ENCODE measurements around the gene METTL1.

The METTL1 gene

DNA sequence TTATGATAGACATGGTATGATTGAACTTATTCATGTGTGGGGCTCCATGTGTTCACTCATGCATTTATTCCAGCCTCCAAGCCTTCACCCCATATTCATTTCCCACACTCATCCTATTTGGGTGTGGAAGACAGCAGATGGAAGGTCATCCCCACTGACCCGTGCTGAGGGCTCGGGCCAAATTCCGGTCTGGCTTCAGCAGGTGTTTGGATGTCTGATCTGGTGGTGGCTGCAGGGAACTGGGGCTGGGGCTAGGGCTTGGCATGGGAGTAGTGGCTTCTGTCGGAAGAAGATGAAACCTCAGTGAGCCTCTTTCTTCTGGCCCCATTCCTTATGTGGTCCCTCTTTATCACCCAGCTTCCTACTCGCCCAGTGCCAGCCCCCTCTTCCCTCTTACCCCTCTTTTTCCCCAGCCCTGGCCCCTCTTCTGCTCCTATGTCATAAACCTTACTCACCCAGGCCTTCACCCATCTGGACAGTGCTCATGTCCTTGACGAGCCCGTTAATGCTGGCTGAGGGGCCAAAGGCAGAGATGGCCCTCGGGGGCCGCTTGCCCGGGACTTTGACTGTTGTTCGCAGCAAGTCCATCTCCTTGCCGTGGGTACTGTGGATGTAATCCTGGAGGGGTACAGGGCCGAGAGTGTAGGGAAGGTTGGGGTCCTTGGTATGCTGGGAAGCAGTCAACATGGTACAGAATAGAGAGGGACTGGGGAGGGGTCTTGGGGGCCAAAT lies 41.4 kb downstream of the METTL1 start:
- H3K4me3 ChIP-seq (ENCODE audit: low read depth in 1 of 2, low read length in 2 of 2) = no peak overlapping the region
- H3K27me3 ChIP-seq (ENCODE audit: insufficient read depth, low read length, poor library complexity) = no peaks in the 10 kb centered on the region
- no peaks in the 10 kb centered on the region for H3K79me2 ChIP-seq (ENCODE audit: insufficient read depth, low read length)
- no peak overlapping the region for H3K4me2 ChIP-seq (ENCODE audit: insufficient read depth, low read length)
- no peaks in the 10 kb centered on the region for H3K9me3 ChIP-seq (ENCODE audit: insufficient read depth, low read length, severe bottlenecking)
- TF ChIP-seq EZH2 (IDR thresholded peaks at IDR 0.05; ENCODE audit: borderline replicate concordance, low read depth, low read length, severe bottlenecking) = no peak
- TF ChIP-seq, protein P1, sequence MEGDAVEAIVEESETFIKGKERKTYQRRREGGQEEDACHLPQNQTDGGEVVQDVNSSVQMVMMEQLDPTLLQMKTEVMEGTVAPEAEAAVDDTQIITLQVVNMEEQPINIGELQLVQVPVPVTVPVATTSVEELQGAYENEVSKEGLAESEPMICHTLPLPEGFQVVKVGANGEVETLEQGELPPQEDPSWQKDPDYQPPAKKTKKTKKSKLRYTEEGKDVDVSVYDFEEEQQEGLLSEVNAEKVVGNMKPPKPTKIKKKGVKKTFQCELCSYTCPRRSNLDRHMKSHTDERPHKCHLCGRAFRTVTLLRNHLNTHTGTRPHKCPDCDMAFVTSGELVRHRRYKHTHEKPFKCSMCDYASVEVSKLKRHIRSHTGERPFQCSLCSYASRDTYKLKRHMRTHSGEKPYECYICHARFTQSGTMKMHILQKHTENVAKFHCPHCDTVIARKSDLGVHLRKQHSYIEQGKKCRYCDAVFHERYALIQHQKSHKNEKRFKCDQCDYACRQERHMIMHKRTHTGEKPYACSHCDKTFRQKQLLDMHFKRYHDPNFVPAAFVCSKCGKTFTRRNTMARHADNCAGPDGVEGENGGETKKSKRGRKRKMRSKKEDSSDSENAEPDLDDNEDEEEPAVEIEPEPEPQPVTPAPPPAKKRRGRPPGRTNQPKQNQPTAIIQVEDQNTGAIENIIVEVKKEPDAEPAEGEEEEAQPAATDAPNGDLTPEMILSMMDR (IDR thresholded peaks at IDR 0.05; ENCODE audit: borderline replicate concordance, extremely low read depth, low read length, poor library complexity, severe bottlenecking) = no peak
- no peaks in the 10 kb centered on the region; the same call in 1 of the 2 replicates for H4K20me1 ChIP-seq (ENCODE audit: insufficient read depth, low read length)
- DNase-seq (no peak), ATAC-seq (ENCODE audit: insufficient read depth, low read depth) (no peak)
- peaks cover 83% of the 10 kb centered on the region for H3K36me3 ChIP-seq (ENCODE audit: insufficient read depth, low read length)
- no peak overlapping the region for H3K27ac ChIP-seq (ENCODE audit: low read length)
- no peaks in the 10 kb centered on the region for H3K4me1 ChIP-seq (ENCODE audit: insufficient read depth, low read length)
- no peak overlapping the region for H2AFZ ChIP-seq (ENCODE audit: low read depth, low read length)
- no peak overlapping the region for H3K9ac ChIP-seq (ENCODE audit: low read depth, low read length)

GRCh38 chr12:57729321-57729844 lies 42.5 kb downstream of the METTL1 start:
- no peak overlapping the region for H2AFZ ChIP-seq (ENCODE audit: low read depth, low read length)
- no peak overlapping the region for H3K4me2 ChIP-seq (ENCODE audit: insufficient read depth, low read length)
- H3K27me3 ChIP-seq (ENCODE audit: insufficient read depth, low read length, poor library complexity) = no peaks in the 10 kb centered on the region
- ATAC-seq (ENCODE audit: insufficient read depth, low read depth) (no peak), DNase-seq (no peak)
- H3K79me2 ChIP-seq (ENCODE audit: insufficient read depth, low read length) = no peaks in the 10 kb centered on the region
- H4K20me1 ChIP-seq (ENCODE audit: insufficient read depth, low read length) = no peaks in the 10 kb centered on the region; the same call in 1 of the 2 replicates
- H3K9me3 ChIP-seq (ENCODE audit: insufficient read depth, low read length, severe bottlenecking) = no peaks in the 10 kb centered on the region
- no peak overlapping the region for H3K27ac ChIP-seq (ENCODE audit: low read length)
- no peak for TF ChIP-seq EZH2 (IDR thresholded peaks at IDR 0.05; ENCODE audit: borderline replicate concordance, low read depth, low read length, severe bottlenecking)
- TF ChIP-seq, protein P1 (IDR thresholded peaks at IDR 0.05; ENCODE audit: borderline replicate concordance, extremely low read depth, low read length, poor library complexity, severe bottlenecking) = no peak
- H3K36me3 ChIP-seq (ENCODE audit: insufficient read depth, low read length) = peaks cover 72% of the 10 kb centered on the region
- H3K9ac ChIP-seq (ENCODE audit: low read depth, low read length) = no peak overlapping the region
- no peak overlapping the region for H3K4me3 ChIP-seq (ENCODE audit: low read depth in 1 of 2, low read length in 2 of 2)
- no peaks in the 10 kb centered on the region for H3K4me1 ChIP-seq (ENCODE audit: insufficient read depth, low read length)

GRCh38 chr12:57727758-57728395 lies 44.0 kb downstream of the METTL1 start:
- Histone ChIP-seq H3K27ac (ENCODE audit: low read length) (no peak overlapping the region), H3K27me3 (ENCODE audit: insufficient read depth, low read length, poor library complexity) (no peaks in the 10 kb centered on the region), H3K79me2 (ENCODE audit: insufficient read depth, low read length) (no peaks in the 10 kb centered on the region), H3K4me1 (ENCODE audit: insufficient read depth, low read length) (no peaks in the 10 kb centered on the region), H3K36me3 (ENCODE audit: insufficient read depth, low read length) (peaks cover 57% of the 10 kb centered on the region), H3K4me2 (ENCODE audit: insufficient read depth, low read length) (no peak overlapping the region), H3K9ac (ENCODE audit: low read depth, low read length) (no peak overlapping the region), H3K4me3 (ENCODE audit: low read depth in 1 of 2, low read length in 2 of 2) (no peak overlapping the region), H2AFZ (ENCODE audit: low read depth, low read length) (no peak overlapping the region), H4K20me1 (ENCODE audit: insufficient read depth, low read length) (no peaks in the 10 kb centered on the region; the same call in none of the 2 replicates), H3K9me3 (ENCODE audit: insufficient read depth, low read length, severe bottlenecking) (no peaks in the 10 kb centered on the region)
- TF ChIP-seq, protein P1 (IDR thresholded peaks at IDR 0.05; ENCODE audit: borderline replicate concordance, extremely low read depth, low read length, poor library complexity, severe bottlenecking) = no peak
- no peak for TF ChIP-seq EZH2 (IDR thresholded peaks at IDR 0.05; ENCODE audit: borderline replicate concordance, low read depth, low read length, severe bottlenecking)
- DNase-seq (no peak), ATAC-seq (ENCODE audit: insufficient read depth, low read depth) (no peak)
